Ishikawa (cell line): Measurements from ENCODE around the gene TNP1.

Experiments used
- CREB1 ChIP-seq: IDR thresholded peaks from 2 replicates; pipeline ENCODE4 v1.6.1; 2012; ENCODE audit warnings: low read depth
- EP300 ChIP-seq: IDR thresholded peaks from 2 replicates; pipeline ENCODE4 v1.6.1; 2012; ENCODE audit warnings: borderline replicate concordance
- NFIC ChIP-seq: IDR thresholded peaks from 2 replicates; pipeline ENCODE4 v1.6.1; 2012
- TEAD4 ChIP-seq: IDR thresholded peaks from 2 replicates; pipeline ENCODE4 v1.6.1; 2012
- YY1 ChIP-seq: IDR thresholded peaks from 2 replicates; pipeline ENCODE4 v1.6.1; 2012; ENCODE audit warnings: low read depth
- TF ChIP-seq, protein P1 (sequence below): IDR thresholded peaks from 2 replicates; pipeline ENCODE4 v1.6.1; 2012; ENCODE audit warnings: low read depth, mild to moderate bottlenecking
- TF ChIP-seq, protein P2 (sequence below): IDR thresholded peaks from 2 replicates; pipeline ENCODE4 v1.6.1; 2012

DNA sequence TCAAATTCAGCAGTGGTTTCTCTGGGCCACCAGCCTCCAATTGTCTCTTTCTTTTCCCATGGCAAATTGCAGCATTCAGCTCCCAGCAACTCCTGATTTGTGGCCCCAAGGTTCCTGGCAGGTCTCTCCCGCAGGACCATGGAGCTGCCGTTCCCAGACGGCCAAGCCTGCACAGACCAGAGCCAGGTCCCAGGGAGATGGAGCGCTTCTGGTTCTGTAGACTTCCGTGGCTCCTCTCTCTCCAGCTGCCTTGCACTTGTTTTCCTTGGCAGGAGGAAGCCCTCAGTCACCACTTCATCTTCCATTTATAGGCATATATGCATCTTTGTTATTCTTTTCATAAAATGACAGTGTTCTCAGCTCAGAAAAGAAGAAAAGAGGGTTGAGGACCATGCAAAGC is 21.7 kb downstream of the TNP1 start:
- TF ChIP-seq TEAD4 (no peak), YY1 (no peak), NFIC (no peak), CREB1 (no peak), EP300 (no peak)
- TF ChIP-seq, protein P1, sequence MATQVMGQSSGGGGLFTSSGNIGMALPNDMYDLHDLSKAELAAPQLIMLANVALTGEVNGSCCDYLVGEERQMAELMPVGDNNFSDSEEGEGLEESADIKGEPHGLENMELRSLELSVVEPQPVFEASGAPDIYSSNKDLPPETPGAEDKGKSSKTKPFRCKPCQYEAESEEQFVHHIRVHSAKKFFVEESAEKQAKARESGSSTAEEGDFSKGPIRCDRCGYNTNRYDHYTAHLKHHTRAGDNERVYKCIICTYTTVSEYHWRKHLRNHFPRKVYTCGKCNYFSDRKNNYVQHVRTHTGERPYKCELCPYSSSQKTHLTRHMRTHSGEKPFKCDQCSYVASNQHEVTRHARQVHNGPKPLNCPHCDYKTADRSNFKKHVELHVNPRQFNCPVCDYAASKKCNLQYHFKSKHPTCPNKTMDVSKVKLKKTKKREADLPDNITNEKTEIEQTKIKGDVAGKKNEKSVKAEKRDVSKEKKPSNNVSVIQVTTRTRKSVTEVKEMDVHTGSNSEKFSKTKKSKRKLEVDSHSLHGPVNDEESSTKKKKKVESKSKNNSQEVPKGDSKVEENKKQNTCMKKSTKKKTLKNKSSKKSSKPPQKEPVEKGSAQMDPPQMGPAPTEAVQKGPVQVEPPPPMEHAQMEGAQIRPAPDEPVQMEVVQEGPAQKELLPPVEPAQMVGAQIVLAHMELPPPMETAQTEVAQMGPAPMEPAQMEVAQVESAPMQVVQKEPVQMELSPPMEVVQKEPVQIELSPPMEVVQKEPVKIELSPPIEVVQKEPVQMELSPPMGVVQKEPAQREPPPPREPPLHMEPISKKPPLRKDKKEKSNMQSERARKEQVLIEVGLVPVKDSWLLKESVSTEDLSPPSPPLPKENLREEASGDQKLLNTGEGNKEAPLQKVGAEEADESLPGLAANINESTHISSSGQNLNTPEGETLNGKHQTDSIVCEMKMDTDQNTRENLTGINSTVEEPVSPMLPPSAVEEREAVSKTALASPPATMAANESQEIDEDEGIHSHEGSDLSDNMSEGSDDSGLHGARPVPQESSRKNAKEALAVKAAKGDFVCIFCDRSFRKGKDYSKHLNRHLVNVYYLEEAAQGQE, result no peak
- TF ChIP-seq, protein P2, sequence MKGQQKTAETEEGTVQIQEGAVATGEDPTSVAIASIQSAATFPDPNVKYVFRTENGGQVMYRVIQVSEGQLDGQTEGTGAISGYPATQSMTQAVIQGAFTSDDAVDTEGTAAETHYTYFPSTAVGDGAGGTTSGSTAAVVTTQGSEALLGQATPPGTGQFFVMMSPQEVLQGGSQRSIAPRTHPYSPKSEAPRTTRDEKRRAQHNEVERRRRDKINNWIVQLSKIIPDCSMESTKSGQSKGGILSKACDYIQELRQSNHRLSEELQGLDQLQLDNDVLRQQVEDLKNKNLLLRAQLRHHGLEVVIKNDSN, result no peak
